Measurements from ENCODE around the gene MAPT. TPM values are rescaled to one million over a fixed set of nuclear protein-coding genes. Genes with fewer than 3 reads are reported as not detected.

MAPT gene
- total and polyA plus RNA-seq, 2 of the 4 experiments (the other 2 are of a cell fraction) = 0.18 to 0.19 TPM

- Histone ChIP-seq H3K4me3 (ENCODE audit: insufficient read depth, low read depth, low read length) (no peak overlapping the region), H3K23ac (ENCODE audit: low read depth, low read length) (no peak overlapping the region), H3K36me3 (ENCODE audit: control insufficient read depth, insufficient read depth, low read length) (no peaks in the 10 kb centered on the region), H3K27me3 (ENCODE audit: control insufficient read depth, insufficient read depth, low read length) (peaks cover 16% of the 10 kb centered on the region), H3K4me2 (ENCODE audit: low read depth, low read length) (no peak overlapping the region), H2AK9ac (replicated peaks; ENCODE audit: low read depth, low read length, poor library complexity) (no peak overlapping the region), H3K56ac (ENCODE audit: extremely low read depth, insufficient read depth, low read length) (no peak overlapping the region), H2BK20ac (ENCODE audit: low read depth, low read length) (no peak overlapping the region), H3K27ac (ENCODE audit: insufficient read depth, low read length) (no peak overlapping the region), H4K20me1 (ENCODE audit: insufficient read depth, low read length) (no peaks in the 10 kb centered on the region), H2AK5ac (ENCODE audit: low read depth, low read length) (no peak overlapping the region), H3K4me1 (ENCODE audit: control insufficient read depth, insufficient read depth, low read length) (no peaks in the 10 kb centered on the region), H4K91ac (ENCODE audit: insufficient read depth, low read depth, low read length) (no peak overlapping the region), H3K4ac (ENCODE audit: low read depth, low read length) (no peak overlapping the region), H3K9me3 (ENCODE audit: control insufficient read depth, insufficient read depth, low read length) (no peaks in the 10 kb centered on the region), H2AFZ (replicated peaks; ENCODE audit: low read length, poor library complexity) (no peak overlapping the region), H3K9me1 (ENCODE audit: insufficient read depth, low read length) (no peaks in the 10 kb centered on the region), H2BK120ac (ENCODE audit: low read depth, low read length) (no peak overlapping the region), H3K9ac (ENCODE audit: low read depth, low read length) (no peak overlapping the region), H4K5ac (ENCODE audit: low read depth, low read length) (no peak overlapping the region), H3K79me1 (ENCODE audit: low read depth in 1 of 2, low read length in 2 of 2) (no peaks in the 10 kb centered on the region), H3K18ac (ENCODE audit: low read depth, low read length) (no peak overlapping the region), H2BK15ac (ENCODE audit: low read depth, low read length) (no peak overlapping the region), H2BK5ac (ENCODE audit: low read depth, low read length, poor library complexity, severe bottlenecking) (no peak overlapping the region), H3K14ac (replicated peaks; ENCODE audit: low read depth, low read length) (no peak overlapping the region), H4K8ac (ENCODE audit: low read depth in 2 of 2, low read length in 2 of 2) (no peak overlapping the region)
- in situ Hi-C loops (cut with MboI; ENCODE audit: low sequenced_read_pairs) = no loop called here
- DNase-seq (no peak), ATAC-seq (ENCODE audit: low read depth) (no peak)
- WGBS, 2 experiments (ENCODE audit: extremely low coverage in 2 of 2, insufficient read length in 1 of 2) = no CpG with 5 or more reads among the region's 5 CpGs
- dilution Hi-C loops (cut with HindIII; ENCODE audit: low sequenced_read_pairs, unreplicated experiment) = loop anchor here (25.0 kb wide), 1 partner anchor 231 kb away; no protein-coding TSS in a partner anchor
- ChIA-PET POLR2A (ENCODE audit: unreplicated experiment) (no interaction called here), CTCF (no interaction called here)
- TF ChIP-seq BHLHE40 (IDR thresholded peaks at IDR 0.05; ENCODE audit: low read depth, low read length) = no peak
- intact Hi-C loops (cut with micrococcal nuclease) = no loop called here
- no TSS peak for BruUV-seq (replicated peaks)
Measured at GRCh38 chr17:45868276-45868675, 26.1 kb upstream of the MAPT start.

All from IMR-90 (cell line).